Stimulated activated CD4-positive, alpha-beta T cell treated with anti-CD3 and anti-CD28 coated beads, Interleukin-15, amount 100 ng/mL, for 1 hour (primary cell): ENCODE data around the gene ARID3B.
A peak's percentile ranks its signal among the peaks of the same experiment; 100 is the strongest.

Experiments
- DNase-seq, 2 donors: peaks; one replicate each; pipeline ENCODE4 v3.0.0-alpha.2; 2020; ENCODE audit warnings: low read depth in 1 of 2, low spot score in 1 of 2

Gene ARID3B

DNA sequence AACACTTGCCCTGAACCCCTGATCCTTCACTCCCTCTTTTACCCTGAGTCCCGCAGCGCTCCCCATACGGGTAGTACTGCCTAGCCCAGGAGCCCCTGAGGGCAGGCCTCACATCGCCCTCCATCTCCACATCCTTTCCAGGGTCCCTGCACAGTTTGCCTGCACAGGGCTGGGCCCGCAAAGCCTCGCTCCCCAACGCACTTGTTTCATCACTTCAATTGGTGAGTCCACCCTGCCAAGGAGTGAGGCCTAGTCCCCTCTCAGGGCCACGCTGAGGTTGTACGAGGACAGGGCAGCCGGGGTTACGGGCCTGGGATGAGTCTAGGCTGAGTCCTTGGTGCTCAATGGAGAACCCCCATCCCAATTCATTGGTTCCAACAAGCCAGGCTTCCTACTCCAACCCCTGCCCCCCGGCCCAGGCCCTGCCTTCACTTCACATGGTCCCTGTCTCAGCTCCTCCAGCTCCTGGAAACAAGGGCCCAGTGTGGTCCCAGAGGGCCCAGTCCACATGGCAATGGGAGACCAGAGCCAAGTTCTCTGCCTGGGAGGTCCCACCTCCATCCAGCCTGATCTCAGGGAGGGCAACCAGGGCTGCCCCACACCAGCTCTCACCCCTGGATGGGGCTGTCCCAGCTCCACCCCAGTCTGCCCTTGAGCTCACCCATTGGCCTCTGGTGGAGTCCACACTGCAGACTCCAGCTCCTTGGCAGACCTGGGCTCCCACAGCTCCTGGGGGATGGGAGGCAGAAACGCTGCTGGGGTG, 62.2 kb downstream of the ARID3B start:
- DNase-seq = no peak

DNA sequence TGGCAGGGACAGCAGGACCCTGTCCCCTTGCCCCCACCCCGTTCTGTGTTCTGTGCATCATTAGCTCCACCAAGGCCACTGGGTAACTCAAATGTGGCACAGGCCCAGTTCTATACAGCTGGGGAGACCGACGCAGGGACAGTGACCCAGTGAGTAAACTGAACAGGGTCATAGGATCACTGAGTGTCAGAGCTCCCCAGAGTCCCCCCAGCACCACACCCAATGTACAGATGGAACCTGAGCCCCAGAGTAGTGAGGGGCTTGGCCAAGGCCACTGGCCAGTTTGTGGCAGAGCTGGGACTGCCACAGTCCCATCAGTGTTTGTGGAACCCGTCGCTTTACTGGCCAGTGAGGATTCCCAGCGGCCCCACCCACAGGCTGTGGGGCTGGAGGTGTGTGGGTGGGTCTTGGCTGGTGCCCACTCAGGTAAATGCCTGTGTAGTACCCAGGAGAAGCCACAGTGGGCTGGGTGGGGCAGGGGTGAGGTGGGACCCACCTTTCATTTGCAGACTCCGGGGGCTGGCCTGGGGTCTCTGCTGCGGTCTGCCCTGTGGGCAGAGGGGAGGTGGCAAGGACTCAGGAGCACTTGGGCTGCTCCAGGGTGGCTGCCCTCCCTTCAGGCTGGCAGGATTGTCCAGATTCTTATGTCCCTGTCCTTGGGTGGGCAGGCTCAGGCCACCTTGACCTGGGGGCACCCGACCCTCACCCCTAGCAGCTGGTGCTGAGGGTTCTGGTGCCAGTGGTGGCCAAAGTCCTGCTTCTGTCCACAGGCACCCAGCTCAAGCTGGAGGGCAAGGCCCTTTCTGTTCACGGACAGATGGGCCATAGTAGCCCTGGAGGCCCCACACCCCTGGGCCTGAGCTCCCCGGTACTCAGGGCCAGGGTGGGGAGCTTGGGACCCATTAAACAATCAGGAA, 63.0 kb downstream of the ARID3B start:
- no peak for DNase-seq

DNA sequence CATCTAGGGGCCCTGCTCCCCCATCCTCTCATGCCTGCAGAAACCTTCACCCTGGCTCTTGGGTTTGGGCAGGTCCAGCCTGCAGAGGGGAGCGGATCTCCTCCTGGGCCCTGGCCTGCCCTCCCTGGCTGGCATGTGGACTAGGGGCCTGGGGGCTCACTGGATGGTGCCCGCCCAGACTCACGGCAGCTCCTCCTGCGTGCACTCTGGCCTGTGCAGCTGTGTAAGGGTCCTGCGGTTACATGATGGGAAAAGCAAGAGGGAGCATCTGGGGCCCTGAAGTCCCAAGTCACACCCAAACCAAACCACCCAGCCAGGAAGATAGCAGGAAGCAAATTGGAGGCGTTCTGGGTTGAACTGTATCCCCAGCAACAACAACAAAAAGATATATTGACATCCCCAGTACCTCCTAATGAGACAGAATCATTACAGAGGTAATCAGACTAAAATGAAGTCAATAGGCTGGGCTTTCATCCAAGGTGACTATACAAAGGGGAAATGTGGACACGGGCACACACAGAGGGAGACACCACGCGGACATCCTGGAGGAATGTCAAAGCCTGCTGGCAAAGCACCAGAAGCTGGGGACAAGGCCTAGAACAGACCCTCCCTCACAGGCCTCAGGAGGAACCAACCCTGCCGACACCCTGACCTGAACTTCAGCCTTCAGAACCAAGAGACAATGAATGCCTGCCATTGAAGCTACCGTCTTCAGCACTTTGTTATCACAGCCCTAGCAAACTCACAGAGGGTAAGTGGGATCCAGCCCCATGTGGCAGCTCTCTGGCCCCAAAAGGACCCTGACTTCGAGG, 64.2 kb downstream of the ARID3B start:
- DNase-seq = no peak

DNA sequence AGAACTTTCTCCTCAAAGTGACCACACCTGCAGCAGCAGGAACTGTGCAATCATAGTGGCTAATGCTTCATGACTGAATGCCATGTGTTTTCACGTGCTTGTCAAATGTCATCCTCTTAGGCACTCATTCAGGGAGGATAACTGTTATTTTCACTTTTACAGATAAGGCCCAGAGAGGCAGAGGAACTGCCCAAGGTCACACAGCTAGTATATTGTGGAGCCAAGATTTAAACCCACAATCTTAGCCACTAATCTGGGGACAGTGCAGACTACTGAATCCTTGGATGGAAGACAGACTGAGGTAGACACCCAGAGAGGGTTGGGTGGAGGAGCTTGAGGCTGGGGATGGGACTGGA, 64.8 kb downstream of the ARID3B start:
- DNase-seq = no peak

DNA sequence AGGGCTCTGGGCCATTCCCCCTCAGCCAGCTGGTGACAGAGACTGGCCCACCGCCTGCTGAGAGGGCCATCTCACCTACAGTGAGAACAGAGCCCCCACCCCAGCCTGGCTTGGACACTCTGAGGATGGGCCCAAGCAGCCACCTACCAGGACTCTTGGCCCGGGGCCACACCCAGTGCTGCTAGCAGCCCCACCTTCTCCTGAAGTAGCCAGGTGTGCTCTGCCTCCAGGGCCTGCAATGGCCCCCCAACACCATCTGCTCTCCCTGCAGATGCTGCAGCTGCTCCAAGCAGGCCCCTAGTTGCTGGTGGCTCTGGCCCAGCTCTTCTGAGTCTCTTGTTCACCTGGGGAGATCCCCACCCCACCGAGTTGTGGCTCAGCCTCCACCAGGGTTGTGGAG, 67.8 kb downstream of the ARID3B start:
- DNase-seq = no peak

DNA sequence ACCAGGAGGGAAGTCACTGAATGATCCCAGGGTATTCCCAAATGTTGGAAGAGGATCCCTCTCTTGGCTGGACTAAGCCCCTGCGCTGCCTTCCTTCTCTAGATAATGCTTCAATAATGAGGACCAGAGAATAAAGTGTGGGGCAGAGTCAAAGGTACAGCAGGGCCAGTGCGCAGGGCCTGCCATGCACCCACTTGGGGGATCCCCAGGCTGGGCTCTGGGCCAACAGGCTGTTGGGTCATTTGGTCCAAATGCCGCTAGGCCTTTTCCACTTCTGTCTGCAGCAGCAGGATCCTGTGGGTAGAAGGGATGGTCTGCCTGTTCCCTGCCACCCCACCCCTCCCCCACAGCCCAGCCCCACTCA, 68.9 kb downstream of the ARID3B start:
- no peak for DNase-seq

DNA sequence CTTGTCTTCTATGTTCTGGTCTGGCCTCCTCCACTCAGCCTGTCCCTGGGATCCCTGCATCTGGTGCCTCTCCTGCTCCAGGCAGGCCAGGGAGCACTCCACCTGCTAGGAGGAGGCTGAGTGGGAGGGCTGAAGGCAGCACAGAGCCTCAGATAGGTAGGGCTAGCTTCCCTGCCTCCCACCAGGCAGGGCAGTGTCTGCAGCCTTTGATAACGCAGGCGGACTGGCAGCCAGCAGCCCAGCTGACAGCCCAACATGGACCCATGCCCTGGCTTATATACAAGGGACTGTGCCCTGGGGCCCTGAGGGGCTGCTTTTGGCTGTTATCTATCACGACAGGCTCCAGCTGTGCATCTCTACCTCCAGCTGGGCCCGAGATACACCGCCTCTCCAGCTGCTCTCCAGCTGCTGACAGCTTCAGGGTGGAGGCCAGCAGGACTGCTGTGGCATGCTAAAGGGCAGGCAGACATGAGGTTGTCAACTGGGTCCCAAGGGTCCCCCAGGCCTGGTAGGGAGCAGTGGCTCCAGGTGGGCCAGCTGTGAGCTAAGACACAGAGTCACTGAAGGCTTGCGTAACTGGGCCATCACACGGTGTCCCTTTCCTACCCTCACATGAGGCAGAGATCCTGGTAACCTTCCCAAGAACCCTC, 69.4 kb downstream of the ARID3B start:
- DNase-seq = no peak

DNA sequence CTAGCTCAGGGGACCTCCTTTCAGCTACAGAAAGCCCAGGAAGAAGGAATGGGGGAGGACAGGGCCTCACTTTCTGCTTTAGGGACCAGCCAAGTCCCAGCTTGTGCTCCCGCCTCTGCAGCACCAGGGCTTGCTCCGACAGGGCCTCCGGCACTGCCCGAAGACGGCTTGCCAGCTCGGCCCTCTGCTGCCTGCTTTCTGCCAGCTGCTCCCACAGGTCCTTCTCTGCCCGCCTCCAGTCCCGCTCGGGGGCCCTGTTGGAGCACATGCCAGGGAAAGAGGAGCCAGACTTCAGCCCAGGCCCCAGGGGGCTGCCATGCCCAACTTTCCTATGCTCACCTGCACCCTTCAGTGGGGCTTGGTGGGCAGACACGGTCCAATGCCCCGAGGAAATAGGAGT, 70.3 kb downstream of the ARID3B start:
- no peak for DNase-seq

DNA sequence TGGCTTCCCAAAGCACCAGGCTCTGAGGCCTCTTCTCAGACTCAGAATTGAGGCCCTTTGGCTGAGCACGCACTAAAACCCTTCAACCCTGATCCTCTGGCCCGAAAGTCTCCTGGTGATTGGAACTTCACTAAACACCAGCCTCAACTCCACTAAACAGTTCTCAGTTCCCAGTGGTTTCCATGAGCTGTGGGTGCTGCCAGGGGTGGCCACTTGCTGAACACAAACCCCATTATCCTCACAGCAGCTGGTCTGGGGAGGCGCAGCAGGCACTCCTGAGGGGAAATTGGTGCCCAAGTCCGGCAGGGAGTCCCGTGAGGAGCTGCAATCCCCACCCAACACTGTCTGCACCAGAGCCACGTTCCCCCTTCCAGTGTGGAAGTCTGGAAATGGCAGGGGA, 70.8 kb downstream of the ARID3B start:
- DNase-seq = no peak

DNA sequence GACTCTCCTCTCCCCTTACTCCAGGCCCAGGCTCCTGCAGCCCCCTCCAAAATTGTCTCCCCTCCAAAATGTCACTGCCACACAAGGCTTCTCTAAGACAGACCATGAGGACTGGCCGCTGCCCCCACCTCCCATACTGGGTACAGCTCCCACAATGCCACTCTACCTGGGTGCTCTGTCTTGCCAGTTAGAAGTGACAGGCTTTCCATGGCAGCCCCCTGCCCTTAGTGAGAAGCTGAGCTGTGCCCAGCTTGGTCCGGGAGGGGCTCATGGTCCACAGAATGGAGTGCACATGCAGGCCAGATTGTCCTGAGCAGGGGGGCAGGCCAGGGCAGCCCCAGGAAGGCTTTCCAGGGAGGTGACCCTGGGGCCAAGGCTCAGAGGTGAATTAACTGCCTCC, 71.7 kb downstream of the ARID3B start:
- DNase-seq = no peak

DNA sequence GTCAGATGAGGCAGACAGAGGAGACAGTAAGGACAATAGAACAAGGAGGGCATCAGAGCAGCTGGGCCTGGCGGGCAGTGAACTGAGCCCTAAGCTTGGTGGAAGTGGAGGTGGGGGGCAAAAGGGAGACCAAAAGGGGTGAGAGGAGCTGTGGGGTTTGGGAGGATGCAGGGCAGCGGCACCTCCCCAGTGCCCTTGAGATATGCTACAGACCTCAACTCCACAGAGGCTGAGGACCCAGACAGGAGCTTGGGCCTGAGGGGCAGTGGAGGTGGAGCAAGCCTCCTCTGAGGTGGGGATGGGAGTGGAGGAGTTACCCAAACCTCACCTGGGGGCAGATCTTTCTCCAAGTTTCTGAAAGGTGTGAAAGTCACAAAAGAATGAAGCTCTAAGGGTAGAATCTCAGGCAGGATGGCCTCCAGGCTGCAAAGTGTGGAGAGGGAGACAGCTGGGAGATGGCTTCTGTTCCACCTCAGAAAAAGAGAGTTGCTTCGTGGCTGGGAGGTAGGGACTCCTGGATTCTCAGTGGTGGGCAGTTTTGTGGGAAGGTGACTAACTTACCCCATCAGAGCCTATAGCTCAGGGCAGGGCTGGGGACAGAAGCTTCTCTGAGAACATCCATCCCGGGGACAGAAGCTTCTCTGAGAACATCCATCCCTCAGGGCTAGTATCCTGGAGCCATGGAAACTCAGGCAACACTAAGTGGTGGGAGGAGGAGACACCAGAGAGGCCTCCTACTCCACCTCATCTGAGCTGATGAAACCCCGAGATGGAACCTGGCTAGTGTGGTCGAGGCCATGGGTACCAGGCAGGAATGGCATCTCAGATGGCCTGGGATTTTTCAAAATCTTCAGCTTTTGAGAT, 72.3 kb downstream of the ARID3B start:
- DNase-seq = no peak

DNA sequence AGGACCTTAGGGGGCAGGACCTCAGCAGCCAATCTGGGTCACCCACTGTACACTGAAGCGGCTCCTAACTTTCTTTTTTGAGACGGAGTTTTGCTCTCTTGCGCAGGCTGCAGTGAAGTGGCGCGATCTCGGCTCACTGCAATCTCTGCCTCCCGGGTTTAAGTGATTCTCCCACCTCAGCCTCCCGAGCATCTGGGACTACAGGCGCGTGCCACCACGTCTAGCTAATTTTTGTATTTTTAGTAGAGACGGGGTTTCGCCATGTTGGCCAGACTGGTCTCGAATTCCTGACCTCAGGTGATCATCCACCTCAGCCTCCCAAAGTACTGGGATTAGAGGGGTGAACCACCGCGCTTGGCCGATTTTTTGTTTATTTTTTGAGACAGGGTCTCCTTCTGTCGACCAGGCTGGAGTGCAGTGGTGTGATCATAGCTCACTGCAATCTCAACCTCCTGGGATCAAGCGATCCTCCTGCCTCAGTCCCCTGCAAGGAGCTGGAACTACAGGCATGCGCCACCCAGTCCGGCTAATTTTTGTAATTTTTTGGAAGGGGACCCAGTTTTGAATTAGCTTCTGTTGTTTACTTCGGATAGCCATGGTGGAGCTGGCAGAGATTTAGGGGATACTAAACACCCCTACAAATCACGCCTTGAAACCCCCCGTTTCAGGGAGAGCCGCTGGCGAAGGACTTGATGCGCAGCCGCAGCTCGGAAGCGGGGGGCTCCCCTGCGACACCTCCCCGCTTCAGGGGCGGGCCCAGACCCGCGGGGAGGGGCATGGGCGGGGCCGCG, 73.1 kb downstream of the ARID3B start:
- no peak for DNase-seq

DNA sequence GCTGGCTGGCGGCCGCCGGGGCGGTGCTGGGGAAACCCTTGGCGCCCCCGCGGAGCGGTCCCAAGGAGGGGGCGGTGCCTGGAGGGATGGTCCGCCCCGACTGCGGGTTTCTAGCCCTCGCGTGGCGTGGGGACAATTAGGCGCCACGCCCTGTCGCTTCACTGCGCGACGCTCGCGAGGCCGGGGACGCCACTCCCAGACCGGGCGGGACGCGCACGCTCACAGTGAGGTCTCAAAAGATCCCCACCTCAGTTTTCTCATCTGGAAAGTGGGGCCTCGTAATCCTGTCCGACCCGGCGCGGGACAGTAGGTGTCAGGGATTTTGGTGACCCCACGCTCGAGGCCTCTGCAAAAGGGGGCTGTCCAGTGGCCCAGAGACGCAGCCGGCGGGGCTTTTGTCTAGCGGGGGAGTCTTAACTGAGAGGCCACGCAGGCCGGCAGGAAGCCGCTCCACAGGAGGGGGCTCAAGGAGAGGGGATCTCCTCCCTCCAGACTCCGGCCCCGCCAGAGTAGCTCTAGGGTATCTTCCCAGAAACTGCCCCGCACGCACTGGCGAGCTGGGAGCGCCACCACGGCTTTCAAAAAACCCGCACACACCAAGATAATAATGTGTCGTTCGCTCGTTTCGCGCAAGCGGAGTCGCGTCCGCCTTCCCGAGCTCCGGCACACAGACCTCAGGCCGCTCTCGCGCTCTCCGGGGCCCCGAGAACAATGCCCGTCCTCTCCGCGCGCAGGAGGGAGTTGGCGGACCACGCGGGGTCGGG, 73.9 kb downstream of the ARID3B start:
- DNase-seq = peak; percentile 86 to 88

DNA sequence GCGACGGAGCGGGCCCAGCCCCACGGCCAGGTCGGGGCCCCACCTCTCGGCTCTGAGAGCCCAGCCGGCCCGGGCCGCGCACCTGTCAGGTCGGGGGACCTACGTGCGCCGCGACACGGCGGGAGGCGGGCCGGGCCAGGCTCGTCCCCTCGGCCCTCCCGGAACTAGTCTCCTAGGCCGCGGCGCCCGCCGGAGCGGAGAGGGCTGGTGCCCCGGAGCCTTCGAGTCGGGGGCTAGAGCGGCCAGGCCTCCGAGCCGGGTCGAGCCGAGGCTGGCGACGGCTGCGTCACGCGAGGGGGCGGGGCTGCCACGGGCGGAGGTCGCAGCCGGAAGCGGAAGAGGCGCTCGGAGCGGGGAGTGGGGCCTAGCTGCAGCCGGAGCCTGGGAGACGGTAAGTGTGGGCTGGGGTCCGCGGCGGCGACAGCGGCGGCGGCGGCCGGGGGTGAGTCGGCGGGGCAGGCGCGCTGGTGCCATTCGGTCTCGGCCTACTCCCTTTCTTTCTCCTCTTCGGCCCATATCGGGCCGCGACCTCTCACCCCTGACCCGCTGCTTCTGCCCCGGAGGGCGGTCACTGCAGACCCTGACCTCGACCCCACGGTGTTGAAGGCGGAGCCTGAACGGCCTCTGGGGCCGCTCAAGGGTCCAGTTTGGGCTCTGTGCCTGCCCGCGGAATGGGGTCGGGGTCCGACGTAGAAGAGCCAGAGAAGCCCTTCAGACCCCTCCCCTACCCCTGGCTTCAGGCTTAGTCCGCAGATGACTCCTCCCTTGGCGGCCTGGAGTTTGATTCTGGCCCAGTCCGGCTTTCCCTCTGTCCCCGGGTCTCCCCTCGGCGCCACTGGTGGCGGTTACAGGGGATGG, 74.7 kb downstream of the ARID3B start, which contains the start of gene CLK3:
Gene CLK3 (plus strand): TSS at position 329 of the 858 bp plus-strand sequence. CDS start 3,361 bp downstream, outside the sequence.
- DNase-seq = peak; percentile 89 to 97

DNA sequence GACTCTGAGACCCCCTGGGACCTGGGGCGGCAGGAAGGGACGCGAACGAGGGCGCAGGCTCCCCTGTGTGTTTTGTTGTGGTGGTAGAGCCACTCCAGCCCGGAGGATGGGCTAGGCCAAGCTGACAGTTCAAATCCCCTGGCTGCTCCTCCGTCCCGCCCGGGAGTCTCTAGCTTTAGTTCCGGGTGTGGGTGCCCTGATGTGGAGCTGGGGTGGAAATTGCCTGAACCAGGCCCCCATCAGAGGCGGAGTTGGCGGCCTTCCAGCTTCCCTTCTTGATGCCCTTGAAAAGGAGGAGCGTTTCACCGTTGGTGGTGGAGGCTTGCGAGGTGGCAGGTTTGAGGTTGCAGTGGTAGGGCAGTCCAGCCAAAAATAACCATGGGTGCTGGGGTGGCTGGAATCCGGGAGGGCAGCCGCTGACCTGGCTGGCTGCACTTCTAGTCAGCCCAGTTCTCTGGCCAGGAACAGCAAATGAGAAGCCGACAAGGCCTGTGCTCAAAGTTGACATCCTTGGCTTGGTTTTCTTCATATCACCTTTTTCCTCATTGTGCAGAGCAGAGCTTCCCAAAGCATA, 75.4 kb downstream of the ARID3B start:
- DNase-seq = peak; percentile 40 to 47

DNA sequence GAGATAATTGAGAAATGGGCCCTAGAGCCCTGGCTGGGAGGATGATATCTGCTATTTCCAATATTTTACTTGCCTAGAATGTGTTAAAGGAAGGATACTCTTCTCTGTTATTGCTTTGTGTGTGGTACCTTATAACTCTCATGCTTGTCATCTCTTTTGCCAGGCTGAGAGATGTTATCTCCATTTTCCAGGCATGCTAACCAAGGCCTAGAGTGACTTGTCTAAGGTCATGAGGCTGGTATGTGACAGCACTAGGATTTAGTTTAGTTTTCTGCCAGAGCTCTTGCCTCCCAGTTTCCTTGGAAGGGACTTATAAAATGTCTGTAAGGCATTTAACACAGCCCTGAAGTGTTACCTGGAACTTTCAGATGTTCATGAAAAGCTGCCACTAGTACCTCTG, 76.0 kb downstream of the ARID3B start:
- no peak for DNase-seq
